Thyroid gland (tissue), 4 donors: ENCODE results near the gene NUP58.

Source experiments
- CTCF ChIP-seq, 6 experiments: fragments of 200-600 bp in 3 of 6; fragments of 450-650 bp in 3 of 6; sonication (generic) in 3 of 6; IDR thresholded peaks; one replicate each; pipeline ENCODE4 v1.5.1; 2016 to 2019; ENCODE audit warnings: antibody characterized with exemption in 6 of 6, mild to moderate bottlenecking in 2 of 6, inconsistent platforms in 1 of 6, moderate library complexity in 1 of 6
- POLR2A ChIP-seq, 2 donors: fragments of 450-650 bp; IDR thresholded peaks; one replicate each; pipeline ENCODE4 v1.6.1; 2017; ENCODE audit warnings: antibody characterized with exemption in 2 of 2, mild to moderate bottlenecking in 2 of 2, moderate library complexity in 1 of 2

GRCh38 chr13:25384758-25385410 is 83.5 kb downstream of the NUP58 start:
- TF ChIP-seq CTCF (IDR thresholded peaks at IDR 0.05) (no peak), POLR2A (IDR thresholded peaks at IDR 0.05) (no peak)
